ENCODE measurements around the gene ADAM15. TPM values are rescaled to one million over a fixed set of nuclear protein-coding genes. Genes with fewer than 3 reads are reported as not detected.

The ADAM15 gene
- total RNA-seq, 5 donors from 2014 or later (not counting 1 experiment from before 2014, with no cell fraction given), result 17.3 to 53.0 (median 37.2) TPM

DNA sequence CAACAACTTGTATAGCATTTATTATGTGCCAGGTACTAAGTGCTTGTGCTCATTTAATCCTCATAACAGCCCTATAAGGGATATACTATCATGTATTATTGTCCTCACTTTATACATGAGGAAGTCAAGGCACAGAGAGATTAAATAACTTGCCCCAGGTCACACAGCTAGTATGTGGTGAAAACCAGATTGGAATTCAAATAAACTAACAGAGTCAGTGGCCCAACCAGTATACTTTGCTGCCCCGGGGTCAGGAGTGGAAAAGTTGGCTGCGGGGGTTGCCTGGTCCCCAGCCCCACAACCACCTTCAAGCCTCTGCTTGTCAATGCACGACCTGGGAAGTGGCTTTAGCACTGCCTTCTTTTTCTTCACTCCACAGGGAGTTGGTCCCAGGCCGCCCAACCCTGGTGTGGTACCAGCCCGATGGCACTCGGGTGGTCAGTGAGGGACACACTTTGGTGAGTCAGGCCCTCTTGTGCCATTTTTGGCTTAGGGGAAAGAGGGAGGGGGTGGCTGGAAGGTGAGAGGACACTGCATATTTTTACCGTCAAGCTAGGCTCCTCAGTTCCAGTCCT lies 2.5 kb downstream of the ADAM15 start:
- Mint-ChIP-seq H3K4me3 (peak overlapping the region; percentile 28 to 88 (median 43)), H3K27ac (peak overlapping the region; percentile 72 to 75), H3K36me3 (peaks cover 14% of the 10 kb centered on the region), H3K9me3 (no peaks in the 10 kb centered on the region), H3K27me3 (no peaks in the 10 kb centered on the region), H3K4me1 (peaks cover 14 to 26% (median 20%) of the 10 kb centered on the region in 3 donors)
- no peak for ATAC-seq (replicated peaks in 1 of 4)
- 96% methylated on average over 3 of the region's 7 CpGs for WGBS (ENCODE audit: insufficient coverage)
- H3K27ac ChIP-seq (ENCODE audit: low read length), result no peak overlapping the region
- H3K27me3 ChIP-seq (replicated peaks in 1 of 2; ENCODE audit: control insufficient read depth in 2 of 2, extremely low read depth in 1 of 2, insufficient read depth in 2 of 2, low read length in 1 of 2), result no peaks in the 10 kb centered on the region
- H3K36me3 ChIP-seq (ENCODE audit: control insufficient read depth in 2 of 2, extremely low read depth in 1 of 2, insufficient read depth in 1 of 2, low read length in 1 of 2), result peaks cover 0 to 13% of the 10 kb centered on the region in 2 donors
- ChIA-PET CTCF (interaction anchor here (0.6 to 2.0 kb wide), 4 partner anchors 9 to 429 kb away, joined by 4 to 8 read pairs (median 5); no protein-coding TSS in a partner anchor), POLR2A (no interaction called here)
- H3K4me3 ChIP-seq (ENCODE audit: control insufficient read depth in 1 of 2, extremely low read depth in 1 of 2, low read length in 1 of 2), result no peak overlapping the region
- H3K4me1 ChIP-seq (ENCODE audit: control insufficient read depth in 1 of 2, extremely low read depth in 1 of 2, insufficient read depth in 2 of 2, low read length in 2 of 2), result peaks cover 4 to 32% of the 10 kb centered on the region in 2 experiments
- no peak for DNase-seq
- H3K9me3 ChIP-seq, result no peaks in the 10 kb centered on the region

GRCh38 chr1:155057104-155057503 lies 6.0 kb downstream of the ADAM15 start:
- peaks cover 0 to 16% of the 10 kb centered on the region in 2 donors for H3K36me3 ChIP-seq (ENCODE audit: control insufficient read depth in 2 of 2, extremely low read depth in 1 of 2, insufficient read depth in 1 of 2, low read length in 1 of 2)
- no peak for ATAC-seq (replicated peaks in 1 of 4)

DNA sequence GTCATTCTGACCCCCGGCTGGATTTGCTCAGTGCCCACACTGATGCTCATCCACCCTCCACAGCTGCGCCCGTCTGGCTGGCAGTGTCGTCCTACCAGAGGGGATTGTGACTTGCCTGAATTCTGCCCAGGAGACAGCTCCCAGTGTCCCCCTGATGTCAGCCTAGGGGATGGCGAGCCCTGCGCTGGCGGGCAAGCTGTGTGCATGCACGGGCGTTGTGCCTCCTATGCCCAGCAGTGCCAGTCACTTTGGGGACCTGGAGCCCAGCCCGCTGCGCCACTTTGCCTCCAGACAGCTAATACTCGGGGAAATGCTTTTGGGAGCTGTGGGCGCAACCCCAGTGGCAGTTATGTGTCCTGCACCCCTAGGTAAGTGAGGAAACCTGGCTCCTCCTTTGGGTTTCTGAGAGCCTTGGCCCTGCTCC lies 6.7 kb downstream of the ADAM15 start:
- ChIA-PET CTCF (interaction anchor here (0.5 to 0.6 kb wide), 2 partner anchors 40 to 47 kb away, joined by 3 to 10 read pairs; no protein-coding TSS in a partner anchor), POLR2A (interaction anchor here in 1 of 2 donors (0.6 kb wide), 1 partner anchor 25 kb away, joined by 5 read pairs; no protein-coding TSS in a partner anchor)
- H3K36me3 ChIP-seq (ENCODE audit: control insufficient read depth in 2 of 2, extremely low read depth in 1 of 2, insufficient read depth in 1 of 2, low read length in 1 of 2), result peaks cover 0 to 16% of the 10 kb centered on the region in 2 donors
- H3K9me3 Mint-ChIP-seq, result no peaks in the 10 kb centered on the region
- H3K27ac Mint-ChIP-seq, result no peak overlapping the region
- no peak overlapping the region for H3K4me3 ChIP-seq (ENCODE audit: control insufficient read depth in 1 of 2, extremely low read depth in 1 of 2, low read length in 1 of 2)
- H3K36me3 Mint-ChIP-seq, result peaks cover 16% of the 10 kb centered on the region
- no peak overlapping the region for H3K27ac ChIP-seq (ENCODE audit: low read length)
- H3K9me3 ChIP-seq, result no peaks in the 10 kb centered on the region
- no peak overlapping the region for H3K4me3 Mint-ChIP-seq
- H3K27me3 Mint-ChIP-seq, result no peaks in the 10 kb centered on the region
- H3K27me3 ChIP-seq (replicated peaks in 1 of 2; ENCODE audit: control insufficient read depth in 2 of 2, extremely low read depth in 1 of 2, insufficient read depth in 2 of 2, low read length in 1 of 2), result no peaks in the 10 kb centered on the region
- no peak for ATAC-seq (replicated peaks in 1 of 4)
- H3K4me1 Mint-ChIP-seq, result peaks cover 19 to 22% (median 21%) of the 10 kb centered on the region in 3 donors
- no peak for DNase-seq
- H3K4me1 ChIP-seq (ENCODE audit: control insufficient read depth in 1 of 2, extremely low read depth in 1 of 2, insufficient read depth in 2 of 2, low read length in 2 of 2), result peaks cover 7 to 24% of the 10 kb centered on the region in 2 experiments
- WGBS (ENCODE audit: insufficient coverage), result 96% methylated on average over 12 of the region's 13 CpGs

More at GRCh38 chr1:155057104-155057503, 6.0 kb downstream of the ADAM15 start:
- WGBS (ENCODE audit: insufficient coverage), result 98% methylated on average over 8 of the region's 8 CpGs
- H3K27me3 Mint-ChIP-seq, result no peaks in the 10 kb centered on the region
- ChIA-PET POLR2A (no interaction called here), CTCF (interaction anchor here (0.5 to 0.6 kb wide), 6 partner anchors 28 to 1161 kb away, joined by 3 to 5 read pairs (median 3); no protein-coding TSS in a partner anchor)
- H3K27me3 ChIP-seq (replicated peaks in 1 of 2; ENCODE audit: control insufficient read depth in 2 of 2, extremely low read depth in 1 of 2, insufficient read depth in 2 of 2, low read length in 1 of 2), result no peaks in the 10 kb centered on the region
- H3K27ac ChIP-seq (ENCODE audit: low read length), result no peak overlapping the region
- H3K4me3 ChIP-seq (ENCODE audit: control insufficient read depth in 1 of 2, extremely low read depth in 1 of 2, low read length in 1 of 2), result no peak overlapping the region
- H3K36me3 Mint-ChIP-seq, result peaks cover 16% of the 10 kb centered on the region
- DNase-seq, result no peak
- H3K4me1 Mint-ChIP-seq, result peaks cover 22% of the 10 kb centered on the region in 3 donors
- H3K4me3 Mint-ChIP-seq, result no peak overlapping the region
- H3K4me1 ChIP-seq (ENCODE audit: control insufficient read depth in 1 of 2, extremely low read depth in 1 of 2, insufficient read depth in 2 of 2, low read length in 2 of 2), result peaks cover 9 to 24% of the 10 kb centered on the region in 2 experiments
- H3K27ac Mint-ChIP-seq, result no peak overlapping the region
- H3K9me3 ChIP-seq, result no peaks in the 10 kb centered on the region
- no peaks in the 10 kb centered on the region for H3K9me3 Mint-ChIP-seq

DNA sequence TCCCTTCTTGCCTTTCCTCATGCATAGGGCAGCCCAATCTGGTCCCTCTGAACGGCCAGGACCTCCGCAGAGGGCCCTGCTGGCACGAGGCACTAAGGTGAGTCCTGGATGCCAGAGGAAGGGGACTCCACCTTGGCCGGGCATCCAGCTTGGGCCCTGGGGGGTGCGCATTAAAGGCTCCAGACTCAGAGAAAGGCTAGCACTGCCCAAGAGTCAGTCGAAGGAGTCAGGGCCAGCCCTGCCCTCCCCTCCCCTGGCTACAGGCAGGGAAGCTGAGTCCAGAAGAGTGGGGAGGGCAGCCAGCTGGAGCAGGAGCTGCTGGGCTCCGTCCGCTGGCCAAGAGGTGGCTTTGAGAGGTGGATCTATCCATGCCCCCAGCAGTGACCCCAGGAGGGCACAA lies 9.6 kb downstream of the ADAM15 start:
- H3K27ac Mint-ChIP-seq, result no peak overlapping the region
- peaks cover 26 to 33% (median 32%) of the 10 kb centered on the region in 3 donors for H3K4me1 Mint-ChIP-seq
- Histone ChIP-seq H3K4me1 (ENCODE audit: control insufficient read depth in 1 of 2, extremely low read depth in 1 of 2, insufficient read depth in 2 of 2, low read length in 2 of 2) (peaks cover 14 to 31% of the 10 kb centered on the region in 2 experiments), H3K27ac (ENCODE audit: low read length) (no peak overlapping the region), H3K36me3 (ENCODE audit: control insufficient read depth in 2 of 2, extremely low read depth in 1 of 2, insufficient read depth in 1 of 2, low read length in 1 of 2) (peaks cover 0 to 16% of the 10 kb centered on the region in 2 donors), H3K9me3 (no peaks in the 10 kb centered on the region), H3K27me3 (replicated peaks in 1 of 2; ENCODE audit: control insufficient read depth in 2 of 2, extremely low read depth in 1 of 2, insufficient read depth in 2 of 2, low read length in 1 of 2) (no peaks in the 10 kb centered on the region), H3K4me3 (ENCODE audit: control insufficient read depth in 1 of 2, extremely low read depth in 1 of 2, low read length in 1 of 2) (no peak overlapping the region)
- H3K27me3 Mint-ChIP-seq, result no peaks in the 10 kb centered on the region
- CTCF ChIA-PET, result interaction anchor here (0.6 to 9.5 kb wide), 7 partner anchors 10 to 36 kb away, joined by 3 to 57 read pairs (median 6); partner anchors contain the start of gene ADAM15 (in 1 of the 2)
- 89% methylated on average over 8 of the region's 8 CpGs for WGBS (ENCODE audit: insufficient coverage)
- no peak for DNase-seq
- peaks cover 16% of the 10 kb centered on the region for H3K36me3 Mint-ChIP-seq
- H3K4me3 Mint-ChIP-seq, result no peak overlapping the region
- no peaks in the 10 kb centered on the region for H3K9me3 Mint-ChIP-seq
- POLR2A ChIA-PET, result no interaction called here
- no peak for ATAC-seq (replicated peaks in 1 of 4)

DNA sequence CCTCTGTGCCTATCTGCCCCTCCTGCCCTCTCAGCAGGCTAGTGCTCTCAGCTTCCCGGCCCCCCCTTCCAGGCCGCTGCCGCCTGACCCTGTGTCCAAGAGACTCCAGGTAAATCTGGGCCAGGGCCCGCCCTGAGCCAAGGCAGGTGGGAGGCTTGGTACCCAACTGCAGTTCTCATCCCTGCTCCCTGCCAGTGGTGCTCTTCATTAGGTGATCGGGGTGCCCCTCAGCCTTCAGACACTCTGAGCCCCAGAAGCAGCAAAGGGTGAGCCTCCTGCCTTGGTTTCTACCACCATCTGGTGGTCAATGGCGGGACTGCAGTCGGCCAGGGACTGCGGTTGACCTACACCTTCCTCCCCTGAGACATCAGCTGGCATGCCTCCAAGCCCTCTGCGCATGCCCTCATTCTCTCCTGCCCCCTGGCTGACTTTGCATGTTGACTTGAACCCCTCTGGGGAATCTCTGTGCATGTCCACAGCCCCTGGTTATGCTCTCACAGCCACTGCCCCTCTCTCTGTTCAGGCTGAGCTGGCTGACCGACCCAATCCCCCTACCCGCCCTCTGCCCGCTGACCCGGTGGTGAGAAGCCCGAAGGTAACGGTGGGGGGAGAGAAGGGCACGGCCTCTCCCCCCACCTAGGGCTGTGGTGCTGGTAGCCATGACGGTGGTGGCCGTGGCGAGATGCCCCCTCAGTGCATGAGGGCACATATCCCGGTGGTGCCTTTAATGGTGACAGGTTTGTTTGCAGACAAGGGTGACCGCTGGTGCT lies 10.4 kb downstream of the ADAM15 start:
- CTCF ChIA-PET, result interaction anchor here (0.5 to 9.5 kb wide), 13 partner anchors 10 to 587 kb away, joined by 3 to 57 read pairs (median 3); partner anchors contain the start of genes ADAM15 (in 1 of the 2) and PMVK (in 1 of the 2)
- Histone ChIP-seq H3K4me1 (ENCODE audit: control insufficient read depth in 1 of 2, extremely low read depth in 1 of 2, insufficient read depth in 2 of 2, low read length in 2 of 2) (peaks cover 14 to 31% of the 10 kb centered on the region in 2 experiments), H3K4me3 (ENCODE audit: control insufficient read depth in 1 of 2, extremely low read depth in 1 of 2, low read length in 1 of 2) (no peak overlapping the region), H3K27ac (ENCODE audit: low read length) (no peak overlapping the region), H3K27me3 (replicated peaks in 1 of 2; ENCODE audit: control insufficient read depth in 2 of 2, extremely low read depth in 1 of 2, insufficient read depth in 2 of 2, low read length in 1 of 2) (no peaks in the 10 kb centered on the region), H3K9me3 (no peaks in the 10 kb centered on the region), H3K36me3 (ENCODE audit: control insufficient read depth in 2 of 2, extremely low read depth in 1 of 2, insufficient read depth in 1 of 2, low read length in 1 of 2) (peaks cover 0 to 16% of the 10 kb centered on the region in 2 donors)
- Mint-ChIP-seq H3K9me3 (no peaks in the 10 kb centered on the region), H3K27me3 (no peaks in the 10 kb centered on the region), H3K4me3 (peak overlapping the region; percentile 20 to 62 (median 34)), H3K27ac (peak overlapping the region in 1 of 2 donors; percentile 75), H3K36me3 (peaks cover 12% of the 10 kb centered on the region), H3K4me1 (peaks cover 26 to 41% (median 38%) of the 10 kb centered on the region in 3 donors)
- POLR2A ChIA-PET, result no interaction called here
- DNase-seq (peak; percentile 76 to 98 (median 89)), ATAC-seq (replicated peaks in 1 of 4) (peak; percentile 55 to 57 (median 55))
- WGBS (ENCODE audit: insufficient coverage), result 40% methylated on average over 14 of the region's 21 CpGs

GRCh38 chr1:155062151-155062686 lies 11.1 kb downstream of the ADAM15 start:
- H3K4me3 Mint-ChIP-seq, result peak overlapping the region in 2 of 3 donors; percentile 84 to 86
- Histone ChIP-seq H3K36me3 (ENCODE audit: control insufficient read depth in 2 of 2, extremely low read depth in 1 of 2, insufficient read depth in 1 of 2, low read length in 1 of 2) (peaks cover 0 to 15% of the 10 kb centered on the region in 2 donors), H3K4me3 (ENCODE audit: control insufficient read depth in 1 of 2, extremely low read depth in 1 of 2, low read length in 1 of 2) (no peak overlapping the region), H3K27ac (ENCODE audit: low read length) (no peak overlapping the region), H3K9me3 (no peaks in the 10 kb centered on the region), H3K4me1 (ENCODE audit: control insufficient read depth in 1 of 2, extremely low read depth in 1 of 2, insufficient read depth in 2 of 2, low read length in 2 of 2) (peaks cover 14 to 31% of the 10 kb centered on the region in 2 experiments), H3K27me3 (replicated peaks in 1 of 2; ENCODE audit: control insufficient read depth in 2 of 2, extremely low read depth in 1 of 2, insufficient read depth in 2 of 2, low read length in 1 of 2) (no peaks in the 10 kb centered on the region)
- ChIA-PET POLR2A (no interaction called here), CTCF (interaction anchor here (0.5 to 9.5 kb wide), 8 partner anchors 11 to 586 kb away, joined by 3 to 57 read pairs (median 4); partner anchors contain the start of genes ADAM15 (in 1 of the 2) and PMVK (in 1 of the 2))
- peaks cover 26 to 43% (median 38%) of the 10 kb centered on the region in 3 donors for H3K4me1 Mint-ChIP-seq
- H3K27me3 Mint-ChIP-seq, result no peaks in the 10 kb centered on the region
- ATAC-seq (replicated peaks in 1 of 4) (no peak), DNase-seq (no peak)
- 71% methylated on average over 25 of the region's 29 CpGs for WGBS (ENCODE audit: insufficient coverage)
- no peak overlapping the region for H3K27ac Mint-ChIP-seq
- peaks cover 16% of the 10 kb centered on the region for H3K36me3 Mint-ChIP-seq
- H3K9me3 Mint-ChIP-seq, result no peaks in the 10 kb centered on the region

Measured in T-cell (primary cell).